NK-92 treated with Interleukin-12 subunit alpha and Interleukin-12 subunit beta, amount 100 ng/mL, for 24 hours (cell line): Measurements from ENCODE around the gene MTFMT.

Experiments
- DNase-seq: peaks from one replicate; lab custom pipeline; 2025; lab: John Stamatoyannopoulos, UW

MTFMT gene

GRCh38 chr15:64987136-64987535, 42.3 kb downstream of the MTFMT start:
- DNase-seq: no peak

DNA sequence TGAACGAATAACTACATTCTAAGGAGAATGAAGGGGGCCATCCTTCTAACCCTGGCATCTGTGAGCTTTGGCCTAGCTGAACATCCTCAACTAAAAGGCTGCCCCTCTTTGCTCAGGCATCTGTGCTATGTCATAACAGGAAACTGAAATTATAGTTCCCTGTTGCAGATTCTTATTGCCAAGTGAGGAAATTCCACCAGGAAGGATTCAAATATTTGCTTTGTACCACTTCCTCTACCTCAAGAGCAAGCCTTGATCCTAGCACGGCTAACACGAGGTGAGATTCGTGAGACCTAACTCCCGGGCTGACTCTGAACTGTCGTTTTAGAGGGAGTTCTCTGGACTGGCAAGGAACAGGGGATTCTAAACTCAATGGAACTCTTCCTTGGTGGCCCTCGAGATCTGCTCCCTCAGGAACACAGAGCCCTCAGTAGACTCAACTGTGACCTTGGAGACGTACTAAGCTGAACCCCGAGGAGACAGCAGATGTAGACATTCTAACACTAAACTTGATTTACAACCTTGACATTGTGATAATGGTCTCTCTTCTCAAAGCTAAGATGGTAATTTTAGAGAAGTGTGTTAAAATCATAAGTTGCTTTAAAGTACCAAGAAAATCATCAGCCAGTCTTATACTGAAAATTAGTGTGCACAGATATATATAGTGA, 43.9 kb downstream of the MTFMT start:
- DNase-seq: no peak

DNA sequence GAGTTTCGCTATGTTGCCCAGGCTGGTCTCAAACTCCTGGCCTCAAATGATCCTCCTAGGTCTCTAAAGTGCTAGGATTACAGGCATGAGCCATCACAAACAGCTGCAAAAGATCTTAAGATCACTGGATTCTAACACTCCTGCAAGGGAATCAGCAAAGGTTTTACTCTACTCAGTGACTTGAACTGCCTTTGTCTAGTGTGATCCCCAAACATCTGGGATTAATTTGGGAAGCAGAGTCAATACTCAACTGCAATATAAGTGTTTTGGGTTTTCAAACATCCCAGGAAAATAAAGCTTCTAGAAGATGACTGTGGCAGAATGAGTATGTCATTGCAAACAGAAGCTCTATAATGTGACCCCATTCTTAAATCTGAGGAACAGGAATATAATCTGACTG, 47.0 kb downstream of the MTFMT start:
- DNase-seq: no peak

DNA sequence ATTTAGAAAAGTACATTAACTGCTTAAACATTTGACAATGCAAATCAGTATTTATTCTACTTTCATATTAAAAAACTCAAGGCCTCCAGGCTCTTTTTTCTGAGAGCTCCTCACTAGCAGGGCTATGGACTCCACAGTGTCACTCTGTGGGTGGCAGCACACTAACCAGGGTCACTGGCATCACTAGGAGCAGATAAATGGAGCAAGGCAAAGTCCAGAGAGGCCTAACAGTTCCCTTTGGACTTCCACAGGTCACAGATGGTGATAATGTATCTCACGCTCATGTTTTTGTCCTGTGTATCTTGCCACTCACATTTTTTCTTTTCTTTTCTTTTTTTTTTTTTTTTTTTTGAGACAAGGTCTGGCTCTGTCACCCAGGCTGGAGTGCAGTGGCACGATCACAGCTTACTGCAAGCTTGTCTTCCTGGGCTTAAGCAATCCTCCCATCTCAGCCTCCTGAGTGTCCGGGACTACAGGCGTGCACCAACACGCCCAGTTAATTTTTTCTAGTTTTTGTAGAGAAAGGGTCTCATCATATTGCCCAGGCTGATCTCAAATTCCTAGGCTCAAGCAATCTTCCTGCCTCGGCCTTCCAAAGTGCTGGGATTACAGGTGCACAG, 47.5 kb downstream of the MTFMT start:
- DNase-seq: no peak

DNA sequence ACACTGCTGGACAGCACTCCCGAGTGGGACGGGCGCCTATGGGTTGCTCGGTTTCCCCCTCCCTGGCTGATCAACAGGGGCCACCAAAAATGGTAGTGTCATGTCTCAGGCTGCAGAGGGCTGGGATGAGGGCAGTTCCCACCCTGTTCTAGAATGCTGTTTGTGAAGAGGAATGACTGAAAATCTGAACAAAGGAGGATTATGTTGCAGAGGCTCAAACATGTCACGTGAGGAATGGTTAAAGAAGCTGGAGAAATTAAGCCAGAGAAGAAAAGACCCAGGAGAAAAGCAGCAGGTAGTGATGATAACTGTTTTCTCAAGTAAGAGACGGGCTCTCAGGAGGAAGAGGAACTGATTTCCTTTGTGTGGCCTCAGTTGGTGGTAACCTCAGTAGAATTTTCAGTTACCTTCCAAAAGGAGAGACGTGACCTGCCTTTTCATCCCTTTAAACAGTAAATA, 50.2 kb downstream of the MTFMT start:
- DNase-seq: no peak

DNA sequence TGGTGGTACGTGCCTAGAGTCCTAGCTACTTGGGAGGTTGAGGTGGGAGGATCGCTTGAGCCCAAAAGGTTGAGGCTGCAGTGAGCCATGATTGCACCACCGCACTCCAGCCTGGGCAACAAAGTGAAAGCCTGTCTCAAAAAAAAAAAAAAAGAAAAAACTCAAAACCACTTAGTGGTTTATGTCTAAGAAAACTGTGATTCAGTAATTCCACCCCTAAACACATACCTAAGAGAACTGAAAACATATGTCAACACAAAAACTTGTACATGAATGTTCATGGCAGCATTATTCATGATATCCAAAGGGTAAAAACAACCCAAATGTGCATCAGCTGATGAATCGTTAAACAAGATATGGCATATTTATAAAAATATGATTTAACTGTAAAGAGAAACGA, 54.0 kb downstream of the MTFMT start:
- no peak for DNase-seq

DNA sequence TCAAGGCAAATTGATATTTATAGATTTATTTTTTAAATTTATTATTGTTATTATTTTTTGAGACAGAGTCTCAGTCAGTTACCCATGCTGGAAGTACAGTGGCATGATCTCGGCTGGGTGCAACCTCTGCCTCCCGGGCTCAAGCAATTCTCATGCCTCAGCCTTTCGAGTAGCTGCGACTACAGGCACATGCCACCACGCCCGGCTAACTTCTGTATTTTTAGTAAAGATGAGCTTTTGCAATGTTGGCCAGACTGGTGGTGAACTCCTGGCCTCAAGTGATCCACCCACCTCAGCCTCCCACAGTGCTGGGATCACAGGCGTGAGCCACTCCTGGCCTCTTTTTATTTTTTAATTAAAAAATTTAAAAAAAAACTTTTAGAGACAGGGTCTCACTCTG, 58.7 kb downstream of the MTFMT start:
- DNase-seq: no peak

- no peak for DNase-seq
Measured at GRCh38 chr15:64969401-64969800, 60.0 kb downstream of the MTFMT start.

- DNase-seq: no peak
Measured at GRCh38 chr15:64961013-64961412, 68.4 kb downstream of the MTFMT start.

DNA sequence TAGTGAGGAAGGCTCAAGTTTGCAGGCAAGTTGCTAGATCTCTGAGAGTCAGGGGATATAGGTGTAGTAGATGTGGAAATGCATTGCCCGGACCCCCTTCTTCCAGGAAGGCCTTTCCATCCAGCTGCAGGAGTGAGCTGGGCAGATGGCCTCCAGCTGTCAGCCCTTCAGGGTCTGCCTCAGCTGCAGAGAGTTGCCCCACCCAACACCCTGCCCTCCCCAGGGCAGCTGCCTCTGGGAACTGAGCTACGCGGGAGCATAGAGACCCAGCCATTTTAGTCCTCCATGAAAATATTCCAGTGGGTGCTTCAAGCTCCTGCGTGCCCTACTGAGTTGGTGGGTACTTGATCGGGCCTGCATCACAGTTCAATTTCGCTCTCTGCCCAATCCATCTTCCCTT, 69.3 kb downstream of the MTFMT start:
- DNase-seq: no peak

DNA sequence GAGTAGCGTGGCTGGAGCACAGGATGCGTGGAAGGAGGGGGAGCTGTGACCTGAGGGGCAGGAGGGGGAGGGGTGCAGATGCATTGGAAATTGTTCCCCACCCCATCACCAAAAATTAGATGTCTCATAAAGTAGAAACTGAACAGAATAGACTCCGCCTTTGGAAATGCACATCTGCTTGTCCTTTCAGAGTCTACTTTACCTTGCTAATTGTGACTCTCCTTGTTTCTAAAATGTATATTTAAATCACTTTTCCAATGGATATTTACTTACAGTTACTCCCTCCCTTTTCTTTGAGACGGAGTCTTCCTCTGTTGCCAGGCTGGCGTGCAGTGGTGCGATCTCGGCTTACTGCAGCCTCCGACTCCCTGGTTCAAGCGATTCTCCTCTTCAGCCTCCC, 70.3 kb downstream of the MTFMT start:
- no peak for DNase-seq

- no peak for DNase-seq
Measured at GRCh38 chr15:64954395-64954794, 75.0 kb downstream of the MTFMT start.

DNA sequence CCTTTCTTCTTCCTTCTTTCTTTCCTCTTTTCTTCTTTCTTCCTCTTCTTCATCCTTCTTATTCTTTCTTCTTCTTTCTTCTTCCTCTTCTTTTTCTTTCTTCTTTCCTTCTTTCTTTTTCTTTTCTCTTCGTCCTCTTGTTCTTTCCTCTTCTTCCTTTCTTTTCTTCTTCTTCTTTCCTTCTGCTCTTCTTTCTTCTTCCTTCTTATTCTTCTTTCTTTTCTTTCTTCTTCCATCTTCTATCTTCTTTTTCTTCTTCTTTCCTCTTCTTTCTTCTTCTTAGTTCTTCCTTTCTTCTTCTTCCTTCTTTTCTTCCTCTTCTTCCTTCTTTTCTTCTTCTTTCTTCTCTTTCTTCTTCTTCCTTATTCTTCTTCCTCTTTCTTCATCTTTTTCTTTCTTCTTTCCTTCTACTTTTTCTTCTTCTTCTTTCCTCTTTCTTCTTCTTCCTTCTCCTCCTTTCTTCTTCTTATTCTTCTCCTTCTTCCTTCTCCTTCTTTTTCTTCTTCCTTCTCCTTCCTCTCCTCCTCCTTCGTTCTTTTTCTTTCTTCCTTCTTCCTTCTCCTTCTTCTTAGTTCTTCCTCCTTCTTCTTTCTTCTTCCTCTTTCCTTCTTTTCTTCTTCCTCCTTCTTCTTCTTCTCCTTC, 77.5 kb downstream of the MTFMT start:
- no peak for DNase-seq
